Measurements from ENCODE around the gene RECQL5. TPM values are rescaled to one million over a fixed set of nuclear protein-coding genes. Genes with fewer than 3 reads are reported as not detected.

Gene RECQL5
- total RNA-seq, 4 donors from 2014 or later: 6.3 to 14.7 (median 11.9) TPM

DNA sequence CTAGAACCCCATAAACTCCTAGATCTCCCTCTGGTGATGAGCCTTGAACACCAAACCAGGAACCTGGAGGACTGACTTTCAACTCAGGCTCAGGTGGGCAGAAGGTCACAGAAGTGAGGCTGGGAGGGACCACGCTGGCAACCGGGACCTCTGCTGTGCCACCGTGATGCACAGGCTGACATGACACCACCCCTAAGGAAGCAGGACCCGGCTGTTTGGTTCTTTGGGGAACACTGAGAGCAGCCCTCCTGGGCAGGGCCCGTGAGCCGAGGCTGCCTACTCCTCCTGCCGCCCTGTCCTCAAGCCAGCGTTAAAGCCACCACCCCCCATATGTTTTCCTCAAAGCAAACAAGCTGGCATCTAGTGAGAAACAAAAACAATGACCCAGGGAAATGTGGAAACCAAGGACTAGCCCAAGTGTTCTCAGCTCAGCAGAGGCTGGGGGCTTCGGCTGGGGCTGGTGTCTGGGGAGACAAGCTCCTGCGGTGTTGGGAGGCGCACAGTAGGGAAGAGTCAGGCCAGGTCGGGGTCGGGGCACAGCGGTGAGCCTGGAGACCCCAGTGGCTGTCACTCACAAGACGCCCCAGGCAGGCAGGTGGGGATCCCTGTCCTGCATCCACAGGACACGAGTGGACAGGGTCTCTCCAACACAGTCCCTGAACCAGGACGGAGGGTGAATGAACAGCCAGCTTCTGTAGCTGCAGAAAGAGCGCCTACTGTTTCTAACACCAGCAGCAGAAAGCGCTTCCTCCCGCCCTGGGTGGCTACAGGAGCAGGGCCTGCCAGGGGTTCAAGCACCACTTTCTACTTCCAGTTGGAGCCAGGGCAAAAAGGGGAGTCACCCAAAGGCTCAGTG lies 32.0 kb downstream of the RECQL5 start:
- H3K4me3 ChIP-seq: peak overlapping the region; percentile 35 to 48 (median 40)
- TF ChIP-seq POLR2AphosphoS5 (IDR thresholded peaks at IDR 0.05) (no peak), EP300 (IDR thresholded peaks at IDR 0.05) (no peak), POLR2A (IDR thresholded peaks at IDR 0.05; ENCODE audit: low read depth) (no peak), CTCF (IDR thresholded peaks at IDR 0.05) (no peak)

GRCh38 chr17:75634376-75634740 lies 32.6 kb downstream of the RECQL5 start:
- TF ChIP-seq CTCF (IDR thresholded peaks at IDR 0.05) (no peak), POLR2AphosphoS5 (IDR thresholded peaks at IDR 0.05) (no peak), POLR2A (IDR thresholded peaks at IDR 0.05; ENCODE audit: low read depth) (no peak), EP300 (IDR thresholded peaks at IDR 0.05) (no peak)
- peaks cover 24 to 38% (median 30%) of the 10 kb centered on the region in 4 donors for H3K4me1 ChIP-seq
- peaks cover 0 to 32% (median 17%) of the 10 kb centered on the region in 4 donors for H3K36me3 ChIP-seq
- no peaks in the 10 kb centered on the region for H3K27me3 ChIP-seq
- H3K9me3 ChIP-seq: no peaks in the 10 kb centered on the region
- H3K4me3 ChIP-seq: peak overlapping the region; percentile 35 to 48 (median 40)
- H3K27ac ChIP-seq (replicated peaks in 1 of 4): peak overlapping the region; percentile 74 to 86 (median 86)
- intact Hi-C loops (cut with DNase I): loop anchor here (5.0 kb wide), 1 partner anchor 47 kb away; the partner anchor contains the start of gene MYO15B
- DNase-seq (ENCODE audit: extremely low spot score): no peak
- WGBS: 68% methylated on average over 7 of the region's 9 CpGs

More for the DNA sequence above, 32.0 kb downstream of the RECQL5 start:
- WGBS: 86% methylated on average over 15 of the region's 20 CpGs
- H3K27ac ChIP-seq (replicated peaks in 1 of 4): peak overlapping the region; percentile 74 to 86 (median 86)
- no peaks in the 10 kb centered on the region for H3K27me3 ChIP-seq
- peaks cover 24 to 42% (median 30%) of the 10 kb centered on the region in 4 donors for H3K4me1 ChIP-seq
- no peak for DNase-seq (ENCODE audit: extremely low spot score)
- no peaks in the 10 kb centered on the region for H3K9me3 ChIP-seq
- intact Hi-C loops (cut with DNase I): loop anchor here (5.0 kb wide), 1 partner anchor 48 kb away; the partner anchor contains the start of gene MYO15B
- H3K36me3 ChIP-seq: peaks cover 0 to 33% (median 17%) of the 10 kb centered on the region in 4 donors

DNA sequence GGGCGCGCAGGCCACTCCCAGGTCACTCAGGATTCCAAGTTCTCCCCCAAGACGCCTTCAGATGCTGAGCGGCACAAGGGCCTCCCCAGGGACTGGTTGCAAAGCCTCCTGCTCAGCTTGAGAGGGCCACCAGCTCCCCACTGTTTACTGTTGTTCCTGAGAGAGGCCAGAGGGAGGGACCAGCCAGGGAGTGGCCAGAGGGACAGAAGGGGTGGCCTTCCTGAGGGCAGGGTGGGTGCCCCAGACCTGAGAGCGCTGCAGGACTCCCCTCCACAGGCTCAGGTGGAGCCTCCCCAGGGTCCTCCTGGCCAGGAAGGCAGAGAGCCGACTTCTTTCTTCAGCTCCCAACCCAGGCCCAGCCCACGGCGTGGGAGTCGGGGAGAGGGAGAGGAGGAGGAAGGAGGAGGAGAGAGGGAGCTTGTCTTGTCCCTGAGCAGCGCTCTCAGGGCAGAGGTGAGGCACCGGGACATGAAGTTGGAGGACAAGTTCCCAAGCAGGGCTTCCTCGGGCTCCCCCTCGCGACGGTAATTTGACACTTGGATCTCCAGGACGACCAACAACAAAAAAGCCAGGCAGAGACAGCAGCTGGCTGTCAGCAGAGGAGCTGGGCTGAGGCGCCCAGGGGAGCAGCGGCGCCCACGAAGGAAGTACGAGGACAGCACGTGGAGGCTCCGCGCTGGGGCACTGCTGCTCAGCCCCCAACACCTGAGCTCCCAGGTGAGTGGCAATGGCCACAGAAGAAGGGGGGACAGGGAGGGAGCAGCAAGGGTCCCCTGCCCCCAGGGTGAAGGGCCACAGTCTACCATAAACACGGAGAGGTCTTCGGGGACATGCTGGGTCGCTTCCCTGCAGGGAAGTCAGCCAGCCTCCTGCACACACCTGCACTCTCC lies 33.2 kb downstream of the RECQL5 start:
- Histone ChIP-seq H3K27ac (replicated peaks in 1 of 4) (peak overlapping the region; percentile 74 to 86 (median 86)), H3K27me3 (no peaks in the 10 kb centered on the region), H3K36me3 (peaks cover 0 to 28% (median 15%) of the 10 kb centered on the region in 4 donors), H3K4me3 (peak overlapping the region; percentile 35 to 48 (median 40)), H3K9me3 (no peaks in the 10 kb centered on the region), H3K4me1 (peaks cover 24 to 32% (median 30%) of the 10 kb centered on the region in 4 donors)
- peak; percentile 96 for DNase-seq (ENCODE audit: extremely low spot score)
- 13% methylated on average over 5 of the region's 27 CpGs for WGBS
- TF ChIP-seq EP300 (IDR thresholded peaks at IDR 0.05) (no peak), POLR2A (IDR thresholded peaks at IDR 0.05; ENCODE audit: low read depth) (no peak), POLR2AphosphoS5 (IDR thresholded peaks at IDR 0.05) (peak; percentile 53 to 62), CTCF (IDR thresholded peaks at IDR 0.05) (peak; percentile 46 to 65 (median 61))
- intact Hi-C loops (cut with DNase I): loop anchor here (5.0 kb wide), 1 partner anchor 46 kb away; the partner anchor contains the start of gene MYO15B

DNA sequence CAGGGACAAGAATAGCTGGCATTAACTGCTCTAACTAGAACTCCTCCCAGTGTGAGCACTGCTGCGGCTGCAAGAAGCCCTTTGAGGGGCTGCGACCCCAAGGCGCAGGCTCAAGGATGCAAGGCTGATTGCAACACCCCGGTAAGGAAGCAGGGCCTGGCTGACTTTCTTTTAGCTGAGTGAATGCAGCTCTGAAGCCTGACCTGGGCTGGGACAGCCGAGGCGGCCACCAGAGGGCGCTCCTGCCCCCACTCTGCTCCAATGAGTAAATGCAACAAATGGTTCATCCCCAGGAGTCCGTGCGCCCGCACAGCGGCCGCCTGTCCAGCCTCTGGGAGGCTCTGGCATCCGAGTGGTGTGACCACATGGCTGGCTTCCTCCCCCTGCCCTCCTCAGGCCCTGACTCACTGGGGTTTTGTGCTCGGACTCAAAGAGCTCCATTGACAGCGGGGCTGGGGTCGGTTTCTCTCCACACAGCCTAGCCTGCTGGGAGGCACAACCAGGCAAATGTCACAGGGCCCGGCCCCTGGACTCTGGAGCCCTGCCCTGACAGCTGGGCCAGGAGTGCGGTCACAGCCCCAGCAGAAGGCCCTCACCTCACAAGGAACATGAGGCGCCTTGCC lies 34.0 kb downstream of the RECQL5 start, which contains the start of gene SMIM5:
Gene SMIM5, plus strand, starts transcription at position 572 of the 623 bp plus-strand sequence. CDS start 6,768 bp downstream, outside the sequence.
- intact Hi-C loops (cut with DNase I): loop anchor here (1.0 to 5.0 kb wide), 2 partner anchors 46 to 117 kb away; partner anchors contain the start of gene MYO15B
- 0% methylated on average over 1 of the region's 19 CpGs for WGBS
- Histone ChIP-seq H3K27ac (replicated peaks in 1 of 4) (peak within 1 kb of the TSS; percentile 74 to 86 (median 86)), H3K36me3 (peaks cover 0 to 32% (median 15%) of the 10 kb centered on the region in 4 donors), H3K27me3 (no peaks in the 10 kb centered on the region), H3K9me3 (no peaks in the 10 kb centered on the region), H3K4me1 (peaks cover 24 to 31% (median 30%) of the 10 kb centered on the region in 4 donors), H3K4me3 (peak within 1 kb of the TSS; percentile 35 to 48 (median 40))
- peak in 2 of 3 experiments; percentile 95 to 96 for TF ChIP-seq CTCF (IDR thresholded peaks at IDR 0.05)
- TF ChIP-seq EP300 (IDR thresholded peaks at IDR 0.05): no peak
- TF ChIP-seq POLR2AphosphoS5 (IDR thresholded peaks at IDR 0.05): peak; percentile 31 to 75
- TF ChIP-seq POLR2A (IDR thresholded peaks at IDR 0.05; ENCODE audit: low read depth): peak; percentile 2
- peak; percentile 97 for DNase-seq (ENCODE audit: extremely low spot score)

Data from esophagus muscularis mucosa (tissue), 4 donors.